HG03354 (cell line): Measurements from ENCODE around the gene ANKS1B.
"Not testable (repeated sequence)": the region's sequence is repeated elsewhere in the genome, so short reads cannot be mapped to it uniquely, and the experiment has no call there.

Experiments used
- ATAC-seq: cut with Tn5 transposase; IDR thresholded peaks from one replicate; pipeline ENCODE4 v1.9.1; 2021; ENCODE audit warnings: mild to moderate bottlenecking; ENCODE audit not compliant: unreplicated experiment, poor library complexity, severe bottlenecking

ANKS1B gene

GRCh38 chr12:99334285-99335056, 650.3 kb downstream of the ANKS1B start:
- no peak for ATAC-seq

GRCh38 chr12:99332936-99333591, 651.7 kb downstream of the ANKS1B start:
- no peak for ATAC-seq

GRCh38 chr12:99330216-99330615, 654.5 kb downstream of the ANKS1B start:
- no peak for ATAC-seq

GRCh38 chr12:99321210-99321609, 663.5 kb downstream of the ANKS1B start:
- not testable (repeated sequence) for ATAC-seq

- no peak for ATAC-seq
These were observed 673.4 kb downstream of the ANKS1B start for GRCh38 chr12:99311373-99311772.

- ATAC-seq = no peak
These were observed 674.9 kb downstream of the ANKS1B start for GRCh38 chr12:99309812-99310211.

- no peak for ATAC-seq
These were observed 681.9 kb downstream of the ANKS1B start for GRCh38 chr12:99302874-99303273.

- ATAC-seq = no peak
These were observed 697.6 kb downstream of the ANKS1B start for GRCh38 chr12:99287136-99287535.

GRCh38 chr12:99284161-99284560, 700.6 kb downstream of the ANKS1B start:
- ATAC-seq = no peak

- no peak for ATAC-seq
These were observed 702.1 kb downstream of the ANKS1B start for GRCh38 chr12:99282624-99283023.

GRCh38 chr12:99282086-99282485, 702.6 kb downstream of the ANKS1B start:
- ATAC-seq = no peak

GRCh38 chr12:99281277-99281676, 703.5 kb downstream of the ANKS1B start:
- peak; percentile 71 for ATAC-seq

- ATAC-seq = no peak
These were observed 705.8 kb downstream of the ANKS1B start for GRCh38 chr12:99278899-99279298.

- no peak for ATAC-seq
These were observed 707.0 kb downstream of the ANKS1B start for GRCh38 chr12:99277591-99278379.

GRCh38 chr12:99271071-99271470, 713.7 kb downstream of the ANKS1B start:
- ATAC-seq = no peak

- no peak for ATAC-seq
These were observed 717.7 kb downstream of the ANKS1B start for GRCh38 chr12:99267038-99267437.

- ATAC-seq = no peak
These were observed 719.1 kb downstream of the ANKS1B start for GRCh38 chr12:99265648-99266047.

GRCh38 chr12:99261256-99261655, 723.5 kb downstream of the ANKS1B start:
- no peak for ATAC-seq

GRCh38 chr12:99260456-99260996, 724.2 kb downstream of the ANKS1B start:
- ATAC-seq = no peak
